OCI-LY3 (cell line): ENCODE measurements around the gene STARD3.

Source experiments
- EZH2phosphoT487 ChIP-seq: fragments of 200-600 bp; shearing (Covaris generic); IDR thresholded peaks from 2 replicates; pipeline ENCODE4 v1.6.1; 2018; ENCODE audit warnings: antibody characterized with exemption, mixed run types, low read depth
- TF ChIP-seq, protein P1 (sequence below): fragments of 200-600, 300-600 bp; sonication (generic); IDR thresholded peaks from 2 replicates; pipeline ENCODE4 v1.5.1; 2014; ENCODE audit warnings: antibody characterized with exemption, low read length, low read depth

DNA sequence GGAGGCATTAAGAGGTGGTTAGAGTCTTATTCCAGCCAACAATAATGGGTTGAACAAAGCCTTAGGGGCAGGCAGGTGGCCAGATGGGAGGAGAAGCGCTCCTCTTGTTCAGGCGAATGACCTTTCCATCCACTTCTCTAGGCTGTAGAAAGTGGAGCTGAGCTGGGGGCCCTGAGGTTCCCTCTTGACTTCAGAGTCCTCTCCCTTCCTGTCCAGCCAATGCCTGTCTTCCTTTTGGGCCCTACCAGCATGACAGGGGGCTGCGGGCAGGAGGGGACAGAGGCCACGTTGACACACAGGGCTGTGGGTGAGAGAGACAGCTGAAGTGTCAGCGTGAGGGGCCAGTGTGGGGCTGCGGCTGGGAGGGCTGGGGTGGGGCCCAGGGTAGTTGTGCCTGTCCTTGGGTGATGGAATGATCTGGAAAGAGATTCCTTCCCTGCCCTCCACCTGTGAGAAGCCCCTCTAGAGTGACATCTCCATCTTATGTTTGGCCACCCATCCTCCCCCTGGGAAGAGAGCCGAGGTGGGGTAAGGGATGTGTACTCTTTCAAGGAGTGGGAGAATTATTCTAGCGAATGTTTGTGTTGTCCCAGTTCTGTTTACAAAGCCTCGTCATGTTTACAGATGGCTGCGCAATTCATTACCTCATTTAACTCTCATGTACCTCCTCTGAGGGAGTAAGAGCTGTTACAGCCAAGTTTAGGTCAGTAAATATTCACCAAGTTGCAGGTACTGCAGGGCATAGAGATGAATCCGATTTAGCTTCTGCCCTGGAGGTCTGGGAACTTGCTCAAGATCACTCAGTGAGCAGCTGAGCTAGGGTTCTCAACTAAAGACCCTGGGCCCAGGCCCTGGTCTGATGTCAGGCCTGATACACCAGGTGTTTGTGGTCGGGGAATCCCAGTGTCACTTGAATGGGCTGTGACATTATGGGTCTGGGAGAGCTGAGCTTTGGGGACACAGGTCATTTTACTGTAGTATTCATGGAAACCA, 66.3 kb downstream of the STARD3 start:
- TF ChIP-seq, protein P1, sequence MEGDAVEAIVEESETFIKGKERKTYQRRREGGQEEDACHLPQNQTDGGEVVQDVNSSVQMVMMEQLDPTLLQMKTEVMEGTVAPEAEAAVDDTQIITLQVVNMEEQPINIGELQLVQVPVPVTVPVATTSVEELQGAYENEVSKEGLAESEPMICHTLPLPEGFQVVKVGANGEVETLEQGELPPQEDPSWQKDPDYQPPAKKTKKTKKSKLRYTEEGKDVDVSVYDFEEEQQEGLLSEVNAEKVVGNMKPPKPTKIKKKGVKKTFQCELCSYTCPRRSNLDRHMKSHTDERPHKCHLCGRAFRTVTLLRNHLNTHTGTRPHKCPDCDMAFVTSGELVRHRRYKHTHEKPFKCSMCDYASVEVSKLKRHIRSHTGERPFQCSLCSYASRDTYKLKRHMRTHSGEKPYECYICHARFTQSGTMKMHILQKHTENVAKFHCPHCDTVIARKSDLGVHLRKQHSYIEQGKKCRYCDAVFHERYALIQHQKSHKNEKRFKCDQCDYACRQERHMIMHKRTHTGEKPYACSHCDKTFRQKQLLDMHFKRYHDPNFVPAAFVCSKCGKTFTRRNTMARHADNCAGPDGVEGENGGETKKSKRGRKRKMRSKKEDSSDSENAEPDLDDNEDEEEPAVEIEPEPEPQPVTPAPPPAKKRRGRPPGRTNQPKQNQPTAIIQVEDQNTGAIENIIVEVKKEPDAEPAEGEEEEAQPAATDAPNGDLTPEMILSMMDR = no peak
- no peak for TF ChIP-seq EZH2phosphoT487
